SIG-M5 treated with dmso at 0.1 percent for 504 hours (cell line): ENCODE data around the gene OR5K3.

ENCODE experiments used
- DNase-seq: peaks from one replicate; lab custom pipeline; 2025; ENCODE audit not compliant: unreplicated experiment; lab: John Stamatoyannopoulos, UW

Gene OR5K3

GRCh38 chr3:98432575-98432974, 42.1 kb downstream of the OR5K3 start:
- no peak for DNase-seq

DNA sequence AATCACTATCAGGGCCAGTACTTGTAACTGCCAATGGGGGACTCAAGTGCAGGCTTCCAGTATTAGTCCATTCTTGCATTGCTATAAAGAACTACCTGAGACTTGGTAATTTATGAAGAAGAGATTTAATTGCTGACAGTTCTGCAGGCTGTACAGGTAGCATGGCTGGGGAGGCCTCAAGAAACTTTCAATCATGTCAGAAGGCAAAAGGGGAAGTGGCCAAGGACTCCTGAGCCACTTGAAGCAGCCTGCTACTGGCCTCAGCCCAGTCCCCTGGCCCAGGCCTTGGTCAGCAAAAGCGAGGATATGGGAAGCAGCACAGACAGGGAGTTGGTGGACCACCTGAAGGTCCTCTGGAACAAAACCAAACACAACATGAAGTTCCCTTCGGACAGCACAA, 43.3 kb downstream of the OR5K3 start:
- DNase-seq, result no peak

DNA sequence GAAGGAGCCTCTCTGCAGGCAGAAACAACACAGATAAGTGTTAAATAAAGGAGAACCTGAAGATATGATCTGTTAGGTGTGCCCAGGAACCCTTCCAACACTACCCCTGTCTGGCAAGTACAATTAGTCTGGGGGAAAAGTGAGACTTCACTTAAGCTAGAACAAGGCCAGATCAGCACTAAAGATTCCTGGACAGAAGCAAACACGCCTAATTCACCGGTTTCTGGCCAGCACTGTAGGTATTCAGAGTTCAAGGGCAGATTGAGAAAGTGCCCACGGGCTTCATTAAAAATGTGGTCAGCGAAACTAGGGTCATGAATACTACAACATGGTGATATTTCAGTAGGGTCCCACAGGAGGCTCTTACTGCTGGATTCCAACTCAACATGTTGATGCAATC, 43.9 kb downstream of the OR5K3 start:
- no peak for DNase-seq

- DNase-seq, result no peak
Measured at GRCh38 chr3:98440283-98440682, 49.8 kb downstream of the OR5K3 start.
